Cardiac fibroblast (primary cell): Measurements from ENCODE around the gene GLYR1.
A peak's percentile ranks its signal among the peaks of the same experiment; 100 is the strongest.

Experiments
- DNase-seq, 2 donors: peaks; one replicate each; pipeline versions ENCODE4 v3.0.0 to v3.0.0-alpha.2; 2010; ENCODE audit warnings: low read depth in 2 of 2
- H3K4me3 ChIP-seq, 2 donors: replicated peaks in 1 of 2; 1 replicate in 1 of 2; 2 replicates in 1 of 2; pipeline ENCODE4 v1.5.1; 2011; ENCODE audit warnings: low read depth in 2 of 2, low read length in 2 of 2, mild to moderate bottlenecking in 2 of 2, moderate library complexity in 1 of 2
- CTCF ChIP-seq: IDR thresholded peaks from one replicate; pipeline ENCODE4 v1.5.1; 2011; ENCODE audit warnings: low read depth, mild to moderate bottlenecking, low read length, inconsistent platforms

The GLYR1 gene

GRCh38 chr16:4862639-4863038 lies 15.6 kb upstream of the GLYR1 start:
- no peak for DNase-seq
- H3K4me3 ChIP-seq = no peak overlapping the region
- no peak for TF ChIP-seq CTCF

DNA sequence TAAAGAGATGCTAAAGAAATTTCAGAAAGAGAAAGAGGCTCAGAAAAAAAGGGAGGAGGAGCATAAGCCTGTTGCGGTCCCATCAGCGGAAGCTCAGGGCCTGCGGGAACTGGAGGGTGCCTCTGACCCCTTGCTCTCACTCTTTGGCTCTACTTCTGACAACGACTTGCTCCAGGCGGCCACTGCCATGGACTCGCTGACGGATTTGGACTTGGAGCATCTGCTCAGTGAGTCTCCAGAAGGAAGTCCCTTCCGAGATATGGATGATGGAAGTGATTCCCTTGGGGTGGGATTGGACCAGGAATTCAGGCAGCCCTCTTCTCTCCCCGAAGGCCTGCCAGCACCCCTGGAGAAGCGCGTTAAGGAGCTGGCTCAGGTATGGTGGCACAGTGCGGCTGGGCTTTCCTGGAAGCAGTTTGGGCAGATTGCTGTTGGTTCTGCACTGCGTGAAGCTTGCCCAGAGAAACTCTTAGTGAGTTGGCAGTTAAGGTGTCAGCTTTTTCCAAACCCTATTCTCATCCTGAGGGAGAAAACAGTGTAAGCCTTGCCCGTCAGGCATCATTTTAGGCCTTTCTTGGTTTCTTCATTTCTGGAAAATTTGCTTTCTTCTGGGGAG lies 13.7 kb upstream of the GLYR1 start:
- TF ChIP-seq CTCF = no peak
- DNase-seq = no peak
- no peak overlapping the region for H3K4me3 ChIP-seq

DNA sequence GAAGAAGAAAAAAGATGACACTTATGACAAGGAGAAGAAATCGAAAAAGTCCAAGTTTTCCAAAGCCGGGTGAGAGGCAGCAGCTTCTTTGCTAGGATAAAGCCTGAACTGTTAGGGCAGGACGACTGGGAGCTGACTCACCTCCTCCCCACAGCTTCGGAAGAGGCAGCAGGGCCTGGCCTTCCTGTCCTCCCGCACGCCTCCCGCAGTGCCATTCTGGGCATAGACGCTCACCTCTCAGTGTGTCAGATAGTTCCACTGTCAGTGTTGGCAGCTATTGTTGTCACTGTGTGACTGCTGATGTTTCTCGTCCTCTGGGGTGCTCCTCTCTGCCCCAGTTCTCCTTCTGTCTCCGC lies 12.8 kb upstream of the GLYR1 start:
- no peak for TF ChIP-seq CTCF
- H3K4me3 ChIP-seq = no peak overlapping the region
- DNase-seq = peak; percentile 20 to 51

DNA sequence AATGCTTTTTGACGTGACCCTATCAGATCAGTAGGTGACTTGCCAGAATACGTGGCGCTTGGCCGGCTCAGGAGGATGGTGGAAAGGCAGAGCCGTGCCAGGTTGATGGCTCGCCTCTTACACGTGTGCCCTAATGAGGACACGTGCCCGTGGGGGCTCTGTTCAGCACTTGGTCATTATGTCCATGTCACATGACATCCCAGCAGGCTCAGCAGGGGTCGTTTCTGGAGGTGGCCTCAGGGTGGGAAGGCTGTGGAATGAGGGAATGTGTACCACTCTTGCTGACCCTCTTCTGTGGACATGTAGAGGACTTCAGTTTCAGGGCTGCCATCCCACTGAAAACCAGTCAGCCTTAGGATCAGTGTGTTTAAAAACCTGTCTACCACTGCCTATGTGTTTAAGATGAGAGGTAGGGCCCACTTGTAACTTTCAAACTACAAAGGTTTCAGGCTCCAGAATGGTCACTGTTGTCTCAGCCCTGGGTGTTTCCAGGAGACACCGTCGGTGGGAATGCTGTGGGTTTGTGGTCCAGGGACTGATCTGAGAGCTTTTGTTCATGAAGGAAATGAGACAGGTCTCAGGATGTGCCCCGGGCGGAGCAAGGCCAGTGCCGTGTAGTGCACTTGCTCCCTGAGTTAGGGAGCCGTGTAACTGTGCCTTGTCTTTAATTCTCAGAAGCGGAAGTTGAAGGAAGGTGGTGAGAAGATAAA lies 12.3 kb upstream of the GLYR1 start:
- H3K4me3 ChIP-seq = no peak overlapping the region
- TF ChIP-seq CTCF = no peak
- DNase-seq = peak in 1 of 2 donors; percentile 21

- no peak for DNase-seq
- no peak for TF ChIP-seq CTCF
Measured at GRCh38 chr16:4855804-4856203, 8.7 kb upstream of the GLYR1 start.

DNA sequence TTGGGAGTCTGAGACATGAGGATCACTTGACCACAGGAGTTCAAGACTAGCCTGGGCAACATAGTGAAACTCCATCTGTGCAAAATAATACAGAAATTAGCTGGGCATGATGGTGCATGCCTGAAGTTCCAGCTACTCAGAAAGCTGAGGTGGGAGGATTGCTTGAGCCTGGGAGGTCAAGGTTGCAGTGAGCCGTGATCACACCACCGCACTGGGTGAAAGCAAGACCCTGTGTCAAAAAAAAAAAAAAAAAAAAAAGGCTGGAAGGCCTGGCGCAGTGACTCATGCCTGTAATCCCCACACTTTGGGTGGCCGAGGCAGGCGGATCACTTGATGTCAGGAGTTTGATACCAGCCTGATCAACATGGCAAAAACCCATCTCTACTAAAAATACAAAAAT lies 8.3 kb upstream of the GLYR1 start:
- no peak overlapping the region for H3K4me3 ChIP-seq
- no peak for DNase-seq
- no peak for TF ChIP-seq CTCF

More at GRCh38 chr16:4855804-4856203, 8.7 kb upstream of the GLYR1 start:
- no peak overlapping the region for H3K4me3 ChIP-seq
